Liver (tissue), 9 donors: ENCODE measurements around the gene SNRPD2. TPM values are rescaled to one million over a fixed set of nuclear protein-coding genes. Genes with fewer than 3 reads are reported as not detected.

Experiments used
- DNase-seq: peaks from one replicate; pipeline ENCODE4 v3.0.0-alpha.2; 2017; ENCODE audit warnings: low spot score
- H3K27ac ChIP-seq, 2 donors: one replicate each; pipeline ENCODE4 v1.7.0; 2013; ENCODE audit warnings: inconsistent platforms in 2 of 2, low read length in 2 of 2, control low read depth in 1 of 2, low read depth in 1 of 2, mild to moderate bottlenecking in 1 of 2
- H3K27me3 ChIP-seq, 4 donors: one replicate each; pipeline versions ENCODE4 v1.6.1 to v1.7.0; 2013; ENCODE audit warnings: low read length in 3 of 4, inconsistent platforms in 1 of 4, mild to moderate bottlenecking in 1 of 4, moderate library complexity in 1 of 4; ENCODE audit not compliant: control insufficient read depth in 4 of 4, insufficient read depth in 4 of 4
- H3K36me3 ChIP-seq, 4 donors: one replicate each; pipeline versions ENCODE4 v1.6.1 to v1.7.0; 2013; ENCODE audit warnings: low read length in 3 of 4, mild to moderate bottlenecking in 3 of 4, low read depth in 1 of 4, moderate library complexity in 1 of 4; ENCODE audit not compliant: control insufficient read depth in 4 of 4, insufficient read depth in 3 of 4
- H3K4me1 ChIP-seq, 4 donors: one replicate each; pipeline versions ENCODE4 v1.6.1 to v1.7.0; 2013; ENCODE audit warnings: low read length in 3 of 4, mild to moderate bottlenecking in 3 of 4, moderate library complexity in 1 of 4; ENCODE audit not compliant: control insufficient read depth in 4 of 4, insufficient read depth in 4 of 4
- H3K4me3 ChIP-seq, 3 donors: one replicate each; pipeline versions ENCODE4 v1.6.1 to v1.7.0; 2013; ENCODE audit warnings: low read length in 3 of 3, control low read depth in 1 of 3, low read depth in 1 of 3, mild to moderate bottlenecking in 1 of 3
- H3K9ac ChIP-seq, 2 donors: one replicate each; pipeline ENCODE4 v1.7.0; 2013; ENCODE audit warnings: low read length in 2 of 2, mild to moderate bottlenecking in 2 of 2, moderate library complexity in 2 of 2, control low read depth in 1 of 2, low read depth in 1 of 2
- H3K9me3 ChIP-seq, 4 donors: one replicate each; pipeline versions ENCODE4 v1.6.1 to v1.7.0; 2013; ENCODE audit warnings: low read length in 3 of 4; ENCODE audit not compliant: control insufficient read depth in 4 of 4
- FOXA1 ChIP-seq: IDR thresholded peaks from 2 replicates; pipeline ENCODE4 v1.6.1; 2016; ENCODE audit warnings: antibody characterized with exemption
- FOXA2 ChIP-seq: IDR thresholded peaks from 2 replicates; pipeline ENCODE4 v1.6.1; 2016; ENCODE audit warnings: antibody characterized with exemption
- GABPA ChIP-seq, 2 donors: IDR thresholded peaks in 1 of 2; conservative IDR thresholded peaks in 1 of 2; 2 replicates each; pipeline ENCODE4 v1.6.1; 2016; ENCODE audit warnings: antibody characterized with exemption in 2 of 2, mild to moderate bottlenecking in 1 of 2, moderate library complexity in 1 of 2
- HNF4G ChIP-seq: IDR thresholded peaks from 2 replicates; pipeline ENCODE4 v1.6.1; 2016; ENCODE audit warnings: antibody characterized with exemption
- JUND ChIP-seq, 2 donors: IDR thresholded peaks; 2 replicates each; pipeline ENCODE4 v1.6.1; 2016; ENCODE audit warnings: antibody characterized with exemption in 2 of 2
- NR2F2 ChIP-seq: IDR thresholded peaks from 2 replicates; pipeline ENCODE4 v1.6.1; 2016; ENCODE audit warnings: antibody characterized with exemption
- RAD21 ChIP-seq, 2 donors: IDR thresholded peaks; 2 replicates each; pipeline ENCODE4 v1.6.1; 2016; ENCODE audit warnings: antibody characterized with exemption in 2 of 2, mild to moderate bottlenecking in 2 of 2
- RXRA ChIP-seq, 2 donors: IDR thresholded peaks; 2 replicates each; pipeline ENCODE4 v1.6.1; 2017 to 2018; ENCODE audit warnings: antibody characterized with exemption in 2 of 2, mild to moderate bottlenecking in 1 of 2
- TAF1 ChIP-seq: conservative IDR thresholded peaks from 2 replicates; pipeline ENCODE4 v1.6.1; 2016; ENCODE audit warnings: antibody characterized with exemption, mild to moderate bottlenecking
- YY1 ChIP-seq: IDR thresholded peaks from 2 replicates; pipeline ENCODE4 v1.6.1; 2016; ENCODE audit warnings: antibody characterized with exemption, mild to moderate bottlenecking
- WGBS: extraction: QIAGEN DNeasy Blood & Tissue Kit; methylation state at CpG from one replicate; pipeline ENCODE4 v1.1.7; 2013; 5-methylcytosine and 5-hydroxymethylcytosine counted together
- polyA plus RNA-seq, 2 donors: library from polyadenylated mRNA; stranded (reverse) in 1 of 2; unstranded in 1 of 2; fragments of 200-250 nt in 1 of 2; fragments of >200 nt in 1 of 2; fragmentation: Nextera tagmentation in 1 of 2; extraction: Ambion mirVana in 1 of 2; gene quantifications; one replicate each; pipeline versions ENCODE4 v1.2.1 to v1.2.3, GENCODE V29; 2013 to 2015
- total RNA-seq, 2 donors: library from RNA; depleted of rRNA; stranded (reverse); fragments of >200 nt; gene quantifications; one replicate each; pipeline ENCODE4 v1.2.3, GENCODE V29; 2014
- TF ChIP-seq, protein P1 (sequence below): fragments of 150-350 bp; IDR thresholded peaks from 2 replicates; pipeline ENCODE4 v1.5.1; 2017; ENCODE audit warnings: improper control_type of control experiment, low read depth, low read length; ENCODE audit not compliant: missing input control
- TF ChIP-seq, protein P2 (sequence below): IDR thresholded peaks from 2 replicates; pipeline ENCODE4 v1.6.1; 2016; ENCODE audit warnings: antibody characterized with exemption
- TF ChIP-seq, protein P3 (sequence below): IDR thresholded peaks from 2 replicates; pipeline ENCODE4 v1.6.1; 2016; ENCODE audit warnings: antibody characterized with exemption
- TF ChIP-seq, protein P4 (sequence below): IDR thresholded peaks from 2 replicates; pipeline ENCODE4 v1.6.1; 2016; ENCODE audit warnings: antibody characterized with exemption, mild to moderate bottlenecking
- donor health status: healthy.
- donor health status: healthy.
- donor health status: healthy.
- donor health status: healthy.
- donor health status: healthy.

Gene SNRPD2
- total and polyA plus RNA-seq, 4 donors, result 38.6 to 175 (median 90.5) TPM

DNA sequence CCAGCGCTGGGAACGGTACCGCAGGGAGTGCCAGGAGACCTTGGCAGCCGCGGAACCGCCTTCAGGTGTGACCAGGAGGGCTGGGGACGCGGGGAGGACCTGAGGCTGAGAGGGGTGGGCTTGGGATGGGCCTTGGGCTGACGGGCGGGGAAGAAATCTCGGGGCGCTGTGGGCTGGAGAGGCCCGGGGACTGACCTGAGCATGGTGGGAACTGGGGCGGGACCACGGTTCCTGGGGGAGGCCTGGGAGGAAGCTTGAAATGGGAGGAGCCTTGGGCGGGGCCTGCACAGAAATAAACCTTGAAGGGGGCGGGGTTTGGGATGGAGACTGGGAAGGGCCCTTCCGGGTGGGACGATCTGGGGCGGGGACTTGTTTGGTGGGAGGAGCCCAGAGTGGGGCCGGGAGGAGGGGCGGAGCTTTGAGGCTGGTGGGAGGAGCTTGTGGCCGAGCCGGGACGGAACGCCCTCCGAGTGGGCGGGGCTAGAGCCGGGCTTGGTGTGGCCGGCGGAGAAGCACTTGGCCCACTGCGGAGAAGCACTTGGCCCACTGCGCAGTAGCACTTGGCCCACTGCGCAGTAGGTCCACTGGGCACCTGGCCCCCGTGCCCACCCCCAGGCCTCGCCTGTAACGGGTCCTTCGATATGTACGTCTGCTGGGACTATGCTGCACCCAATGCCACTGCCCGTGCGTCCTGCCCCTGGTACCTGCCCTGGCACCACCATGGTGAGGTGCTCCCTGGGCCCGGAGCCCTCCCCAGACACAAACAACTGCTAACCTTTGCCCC, 20.9 kb downstream of the SNRPD2 start (continued):
- TF ChIP-seq, protein P1, sequence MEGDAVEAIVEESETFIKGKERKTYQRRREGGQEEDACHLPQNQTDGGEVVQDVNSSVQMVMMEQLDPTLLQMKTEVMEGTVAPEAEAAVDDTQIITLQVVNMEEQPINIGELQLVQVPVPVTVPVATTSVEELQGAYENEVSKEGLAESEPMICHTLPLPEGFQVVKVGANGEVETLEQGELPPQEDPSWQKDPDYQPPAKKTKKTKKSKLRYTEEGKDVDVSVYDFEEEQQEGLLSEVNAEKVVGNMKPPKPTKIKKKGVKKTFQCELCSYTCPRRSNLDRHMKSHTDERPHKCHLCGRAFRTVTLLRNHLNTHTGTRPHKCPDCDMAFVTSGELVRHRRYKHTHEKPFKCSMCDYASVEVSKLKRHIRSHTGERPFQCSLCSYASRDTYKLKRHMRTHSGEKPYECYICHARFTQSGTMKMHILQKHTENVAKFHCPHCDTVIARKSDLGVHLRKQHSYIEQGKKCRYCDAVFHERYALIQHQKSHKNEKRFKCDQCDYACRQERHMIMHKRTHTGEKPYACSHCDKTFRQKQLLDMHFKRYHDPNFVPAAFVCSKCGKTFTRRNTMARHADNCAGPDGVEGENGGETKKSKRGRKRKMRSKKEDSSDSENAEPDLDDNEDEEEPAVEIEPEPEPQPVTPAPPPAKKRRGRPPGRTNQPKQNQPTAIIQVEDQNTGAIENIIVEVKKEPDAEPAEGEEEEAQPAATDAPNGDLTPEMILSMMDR, result no peak
- no peak for TF ChIP-seq FOXA2
- no peak for TF ChIP-seq GABPA (IDR thresholded peaks at IDR 0.05 in 1 of 2, conservative IDR thresholded peaks at IDR 0.05 in 1 of 2)
- TF ChIP-seq JUND (IDR thresholded peaks at IDR 0.05), result no peak

DNA sequence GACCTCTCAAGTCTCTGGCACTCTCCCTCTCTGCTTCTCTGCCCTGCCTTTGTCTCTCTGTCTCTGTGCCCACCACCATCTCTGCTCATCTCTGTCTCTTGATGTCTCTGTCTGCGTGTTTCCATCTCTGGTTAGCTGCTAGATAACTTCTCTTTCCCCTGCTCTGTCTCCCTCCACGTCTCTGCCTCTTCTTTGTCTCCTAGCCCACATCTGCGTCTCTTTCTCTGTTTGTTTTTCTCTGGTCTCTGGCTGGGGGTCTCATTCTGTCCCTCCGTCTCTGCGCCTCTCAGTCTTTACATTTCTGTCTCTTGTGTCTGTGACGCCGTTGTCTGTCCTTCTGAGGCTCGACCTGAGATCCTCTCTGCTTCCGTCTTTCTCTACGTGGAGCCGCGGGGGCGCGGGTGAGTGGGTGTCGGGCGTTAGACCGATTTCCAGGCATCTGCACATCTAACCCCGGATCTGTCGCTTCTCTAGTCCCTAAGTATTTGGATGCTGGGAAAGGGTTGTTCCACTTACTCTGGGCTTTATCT, 23.3 kb downstream of the SNRPD2 start:
- Histone ChIP-seq H3K4me1 (peaks cover 0 to 14% (median 4%) of the 10 kb centered on the region in 4 donors), H3K27me3 (peaks cover 0 to 8% (median 3%) of the 10 kb centered on the region in 4 donors), H3K9ac (no peak overlapping the region), H3K27ac (no peak overlapping the region), H3K4me3 (peak overlapping the region in 1 of 3 donors; percentile 0), H3K36me3 (no peaks in the 10 kb centered on the region), H3K9me3 (no peaks in the 10 kb centered on the region)
- DNase-seq, result no peak
- 2% methylated on average over 19 of the region's 19 CpGs for WGBS
- TF ChIP-seq NR2F2, result no peak
- no peak for TF ChIP-seq YY1
- TF ChIP-seq, protein P2, sequence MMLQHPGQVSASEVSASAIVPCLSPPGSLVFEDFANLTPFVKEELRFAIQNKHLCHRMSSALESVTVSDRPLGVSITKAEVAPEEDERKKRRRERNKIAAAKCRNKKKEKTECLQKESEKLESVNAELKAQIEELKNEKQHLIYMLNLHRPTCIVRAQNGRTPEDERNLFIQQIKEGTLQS, result no peak
- no peak for TF ChIP-seq RXRA (IDR thresholded peaks at IDR 0.05)
- TF ChIP-seq, protein P3, sequence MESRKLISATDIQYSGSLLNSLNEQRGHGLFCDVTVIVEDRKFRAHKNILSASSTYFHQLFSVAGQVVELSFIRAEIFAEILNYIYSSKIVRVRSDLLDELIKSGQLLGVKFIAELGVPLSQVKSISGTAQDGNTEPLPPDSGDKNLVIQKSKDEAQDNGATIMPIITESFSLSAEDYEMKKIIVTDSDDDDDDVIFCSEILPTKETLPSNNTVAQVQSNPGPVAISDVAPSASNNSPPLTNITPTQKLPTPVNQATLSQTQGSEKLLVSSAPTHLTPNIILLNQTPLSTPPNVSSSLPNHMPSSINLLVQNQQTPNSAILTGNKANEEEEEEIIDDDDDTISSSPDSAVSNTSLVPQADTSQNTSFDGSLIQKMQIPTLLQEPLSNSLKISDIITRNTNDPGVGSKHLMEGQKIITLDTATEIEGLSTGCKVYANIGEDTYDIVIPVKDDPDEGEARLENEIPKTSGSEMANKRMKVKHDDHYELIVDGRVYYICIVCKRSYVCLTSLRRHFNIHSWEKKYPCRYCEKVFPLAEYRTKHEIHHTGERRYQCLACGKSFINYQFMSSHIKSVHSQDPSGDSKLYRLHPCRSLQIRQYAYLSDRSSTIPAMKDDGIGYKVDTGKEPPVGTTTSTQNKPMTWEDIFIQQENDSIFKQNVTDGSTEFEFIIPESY, result no peak
- no peak for TF ChIP-seq JUND (IDR thresholded peaks at IDR 0.05)
- TF ChIP-seq, protein P4, sequence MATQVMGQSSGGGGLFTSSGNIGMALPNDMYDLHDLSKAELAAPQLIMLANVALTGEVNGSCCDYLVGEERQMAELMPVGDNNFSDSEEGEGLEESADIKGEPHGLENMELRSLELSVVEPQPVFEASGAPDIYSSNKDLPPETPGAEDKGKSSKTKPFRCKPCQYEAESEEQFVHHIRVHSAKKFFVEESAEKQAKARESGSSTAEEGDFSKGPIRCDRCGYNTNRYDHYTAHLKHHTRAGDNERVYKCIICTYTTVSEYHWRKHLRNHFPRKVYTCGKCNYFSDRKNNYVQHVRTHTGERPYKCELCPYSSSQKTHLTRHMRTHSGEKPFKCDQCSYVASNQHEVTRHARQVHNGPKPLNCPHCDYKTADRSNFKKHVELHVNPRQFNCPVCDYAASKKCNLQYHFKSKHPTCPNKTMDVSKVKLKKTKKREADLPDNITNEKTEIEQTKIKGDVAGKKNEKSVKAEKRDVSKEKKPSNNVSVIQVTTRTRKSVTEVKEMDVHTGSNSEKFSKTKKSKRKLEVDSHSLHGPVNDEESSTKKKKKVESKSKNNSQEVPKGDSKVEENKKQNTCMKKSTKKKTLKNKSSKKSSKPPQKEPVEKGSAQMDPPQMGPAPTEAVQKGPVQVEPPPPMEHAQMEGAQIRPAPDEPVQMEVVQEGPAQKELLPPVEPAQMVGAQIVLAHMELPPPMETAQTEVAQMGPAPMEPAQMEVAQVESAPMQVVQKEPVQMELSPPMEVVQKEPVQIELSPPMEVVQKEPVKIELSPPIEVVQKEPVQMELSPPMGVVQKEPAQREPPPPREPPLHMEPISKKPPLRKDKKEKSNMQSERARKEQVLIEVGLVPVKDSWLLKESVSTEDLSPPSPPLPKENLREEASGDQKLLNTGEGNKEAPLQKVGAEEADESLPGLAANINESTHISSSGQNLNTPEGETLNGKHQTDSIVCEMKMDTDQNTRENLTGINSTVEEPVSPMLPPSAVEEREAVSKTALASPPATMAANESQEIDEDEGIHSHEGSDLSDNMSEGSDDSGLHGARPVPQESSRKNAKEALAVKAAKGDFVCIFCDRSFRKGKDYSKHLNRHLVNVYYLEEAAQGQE, result no peak
- TF ChIP-seq TAF1, result no peak
- no peak for TF ChIP-seq HNF4G
- TF ChIP-seq FOXA1, result no peak
- TF ChIP-seq RAD21 (IDR thresholded peaks at IDR 0.05), result no peak
- TF ChIP-seq, protein P1, result no peak
